ENCODE results near the gene ABHD1.

ABHD1 gene

GRCh38 chr2:27086724-27087593, 36.7 kb upstream of the ABHD1 start, which contains the start of gene KHK:
Gene KHK, plus strand, starts transcription at chr2:27086772. Its CDS starts 488 bp downstream, at chr2:27087260.
- POLR2A ChIA-PET (ENCODE audit: low non-redundant PET) = interaction anchor here (0.7 to 0.9 kb wide), 3 partner anchors 10 to 235 kb away, joined by 3 to 4 read pairs (median 3); partner anchors contain the start of gene OST4
- TF ChIP-seq CTCF (conservative IDR thresholded peaks at IDR 0.05; ENCODE audit: low read depth) = peak; percentile 37; the same call in 1 of the 2 replicates
- H3K27ac ChIP-seq = peak within 1 kb of the TSS; percentile 83
- peak; percentile 36 for DNase-seq (ENCODE audit: low spot score)
- CTCF ChIA-PET = interaction anchor here (0.5 to 1.5 kb wide), 8 partner anchors 9 to 205 kb away, joined by 3 to 4 read pairs (median 3); partner anchors contain the start of gene OST4

- POLR2A ChIA-PET (ENCODE audit: low non-redundant PET) = interaction anchor here (0.9 kb wide), 1 partner anchor 234 kb away, joined by 3 read pairs; no protein-coding TSS in a partner anchor
- DNase-seq (ENCODE audit: low spot score) = no peak
- H3K27ac ChIP-seq = no peak overlapping the region
- CTCF ChIA-PET = interaction anchor here (0.5 to 1.5 kb wide), 7 partner anchors 14 to 269 kb away, joined by 3 to 5 read pairs (median 3); partner anchors contain the start of genes GTF3C2 and OST4
- no peak for TF ChIP-seq CTCF (conservative IDR thresholded peaks at IDR 0.05; ENCODE audit: low read depth)
Observed at GRCh38 chr2:27087823-27088410, 35.7 kb upstream of the ABHD1 start.

- no peak for DNase-seq (ENCODE audit: low spot score)
- ChIA-PET POLR2A (ENCODE audit: low non-redundant PET) (no interaction called here), CTCF (interaction anchor here (0.5 to 1.5 kb wide), 4 partner anchors 21 to 268 kb away, joined by 3 to 5 read pairs (median 4); partner anchors contain the start of gene GTF3C2)
- no peak for TF ChIP-seq CTCF (conservative IDR thresholded peaks at IDR 0.05; ENCODE audit: low read depth)
- H3K27ac ChIP-seq = no peak overlapping the region
Observed at GRCh38 chr2:27088634-27089033, 35.0 kb upstream of the ABHD1 start.

GRCh38 chr2:27089111-27089954, 34.3 kb upstream of the ABHD1 start:
- CTCF ChIA-PET = interaction anchor here (0.5 to 0.6 kb wide), 2 partner anchors 21 to 102 kb away, joined by 3 to 4 read pairs; no protein-coding TSS in a partner anchor
- DNase-seq (ENCODE audit: low spot score) = no peak
- TF ChIP-seq CTCF (conservative IDR thresholded peaks at IDR 0.05; ENCODE audit: low read depth) = no peak
- no peak overlapping the region for H3K27ac ChIP-seq
- POLR2A ChIA-PET (ENCODE audit: low non-redundant PET) = interaction anchor here (0.6 kb wide), 1 partner anchor 233 kb away, joined by 3 read pairs; no protein-coding TSS in a partner anchor

GRCh38 chr2:27091746-27092695, 31.6 kb upstream of the ABHD1 start:
- DNase-seq (ENCODE audit: low spot score) = no peak
- no peak overlapping the region for H3K27ac ChIP-seq
- POLR2A ChIA-PET (ENCODE audit: low non-redundant PET) = no interaction called here
- CTCF ChIA-PET = no interaction called here
- TF ChIP-seq CTCF (conservative IDR thresholded peaks at IDR 0.05; ENCODE audit: low read depth) = no peak

Measured in RWPE1 (cell line).